GM12873 (cell line): Measurements from ENCODE around the gene CDK14.

Experiments used
- CTCF ChIP-seq: IDR thresholded peaks from 2 replicates; pipeline ENCODE4 v1.5.1; 2012; ENCODE audit warnings: low read depth, mild to moderate bottlenecking, moderate library complexity, low read length, control low read depth; ENCODE audit not compliant: insufficient read depth; ENCODE audit errors: missing control alignments

CDK14 gene

GRCh38 chr7:91127325-91127724 lies 531.2 kb downstream of the CDK14 start:
- TF ChIP-seq CTCF = no peak

GRCh38 chr7:91127959-91128358 lies 531.8 kb downstream of the CDK14 start:
- TF ChIP-seq CTCF = no peak

- no peak for TF ChIP-seq CTCF
Measured at GRCh38 chr7:91128683-91129348, 532.7 kb downstream of the CDK14 start.

- TF ChIP-seq CTCF = no peak
Measured at GRCh38 chr7:91135300-91135699, 539.2 kb downstream of the CDK14 start.

- TF ChIP-seq CTCF = no peak
Measured at GRCh38 chr7:91135703-91136430, 539.7 kb downstream of the CDK14 start.

- no peak for TF ChIP-seq CTCF
Measured at GRCh38 chr7:91137153-91137787, 541.1 kb downstream of the CDK14 start.

GRCh38 chr7:91137788-91138368 lies 541.8 kb downstream of the CDK14 start:
- no peak for TF ChIP-seq CTCF
